Activated T-cell treated with anti-CD3 and anti-CD28 coated beads, Interleukin-2, amount 50 U/mL, for 1 hour (primary cell): ENCODE measurements around the gene ARHGAP27.
"Not testable (repeated sequence)": the region's sequence is repeated elsewhere in the genome, so short reads cannot be mapped to it uniquely, and the experiment has no call there.

Experiments used
- DNase-seq: peaks from one replicate; pipeline ENCODE4 v3.0.0-alpha.2; 2020

Gene ARHGAP27

DNA sequence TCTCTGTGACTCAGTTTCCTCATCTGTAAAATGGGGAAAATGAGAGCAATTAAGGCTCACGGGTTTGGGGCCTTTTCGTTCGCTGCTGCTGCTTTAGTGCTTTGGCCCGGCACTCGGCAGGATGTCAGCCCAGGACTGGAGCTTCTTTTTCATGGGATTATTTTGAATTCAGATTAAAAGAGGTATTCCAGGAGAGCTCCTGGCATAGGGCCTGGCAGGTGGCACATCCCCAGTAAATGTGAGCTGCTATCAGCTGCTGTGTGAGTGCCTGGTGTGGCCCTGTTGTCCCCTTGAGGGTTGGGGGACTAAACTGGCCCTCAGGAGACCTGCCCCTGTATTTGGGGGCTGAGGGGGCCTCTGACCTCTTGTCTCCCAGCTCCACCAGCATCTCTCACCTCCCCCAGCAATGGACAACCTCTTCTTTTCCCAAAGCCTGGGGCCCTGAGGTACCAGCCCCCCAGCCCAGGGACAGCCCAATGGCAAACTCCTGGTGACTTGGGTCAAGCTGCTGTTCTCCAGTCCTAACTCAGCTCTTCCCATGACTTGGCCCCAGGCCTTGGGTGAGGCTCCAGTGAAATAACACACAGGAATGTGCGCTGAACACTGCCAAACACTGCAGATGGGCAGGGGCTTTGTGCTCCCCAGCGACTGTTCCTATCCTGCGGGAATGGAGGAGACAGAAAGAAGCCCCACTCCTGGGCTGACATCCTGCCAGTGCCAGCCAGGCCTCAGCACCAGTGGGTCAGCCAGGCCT, 14.4 kb upstream of the ARHGAP27 start:
- not testable (repeated sequence) for DNase-seq

DNA sequence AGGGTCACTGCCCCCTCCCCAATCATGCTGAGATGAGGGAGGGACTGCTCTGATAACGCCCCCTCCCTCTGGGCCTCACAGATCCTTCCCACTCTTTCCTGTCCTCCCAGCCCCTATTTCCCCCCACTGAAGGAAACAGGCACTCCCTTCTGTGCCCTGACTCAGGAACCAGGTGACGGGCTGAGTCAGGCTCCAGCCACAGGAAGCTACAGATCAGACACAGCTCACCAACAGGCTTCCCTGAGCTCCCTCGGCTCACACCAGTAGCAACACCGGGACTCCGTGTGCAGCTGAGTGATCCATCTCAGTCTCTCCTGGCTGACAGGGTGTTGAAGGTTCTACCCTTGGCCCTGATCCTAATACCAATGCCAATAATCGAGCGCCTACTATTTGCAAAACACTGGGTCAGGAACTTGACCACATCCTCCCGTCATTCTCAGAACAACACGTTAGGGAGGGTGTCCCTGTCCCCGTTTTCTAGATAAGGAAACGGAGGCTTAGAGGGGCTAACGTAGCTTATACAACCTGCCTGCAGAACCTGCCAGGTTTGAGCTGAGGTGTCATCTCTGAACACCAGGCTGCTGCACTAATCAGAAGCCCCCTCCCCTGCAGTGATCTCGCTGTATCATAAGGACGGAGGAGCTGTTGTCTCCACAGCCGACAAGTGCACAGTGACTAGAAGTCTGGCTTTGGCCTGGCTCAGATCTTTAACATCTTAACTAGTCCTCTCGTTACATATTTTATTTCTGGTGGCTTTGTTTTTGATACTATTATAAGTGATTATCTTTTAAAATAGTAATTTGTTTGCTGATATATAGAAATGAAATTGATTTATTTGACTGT, 13.5 kb upstream of the ARHGAP27 start:
- DNase-seq = not testable (repeated sequence)

DNA sequence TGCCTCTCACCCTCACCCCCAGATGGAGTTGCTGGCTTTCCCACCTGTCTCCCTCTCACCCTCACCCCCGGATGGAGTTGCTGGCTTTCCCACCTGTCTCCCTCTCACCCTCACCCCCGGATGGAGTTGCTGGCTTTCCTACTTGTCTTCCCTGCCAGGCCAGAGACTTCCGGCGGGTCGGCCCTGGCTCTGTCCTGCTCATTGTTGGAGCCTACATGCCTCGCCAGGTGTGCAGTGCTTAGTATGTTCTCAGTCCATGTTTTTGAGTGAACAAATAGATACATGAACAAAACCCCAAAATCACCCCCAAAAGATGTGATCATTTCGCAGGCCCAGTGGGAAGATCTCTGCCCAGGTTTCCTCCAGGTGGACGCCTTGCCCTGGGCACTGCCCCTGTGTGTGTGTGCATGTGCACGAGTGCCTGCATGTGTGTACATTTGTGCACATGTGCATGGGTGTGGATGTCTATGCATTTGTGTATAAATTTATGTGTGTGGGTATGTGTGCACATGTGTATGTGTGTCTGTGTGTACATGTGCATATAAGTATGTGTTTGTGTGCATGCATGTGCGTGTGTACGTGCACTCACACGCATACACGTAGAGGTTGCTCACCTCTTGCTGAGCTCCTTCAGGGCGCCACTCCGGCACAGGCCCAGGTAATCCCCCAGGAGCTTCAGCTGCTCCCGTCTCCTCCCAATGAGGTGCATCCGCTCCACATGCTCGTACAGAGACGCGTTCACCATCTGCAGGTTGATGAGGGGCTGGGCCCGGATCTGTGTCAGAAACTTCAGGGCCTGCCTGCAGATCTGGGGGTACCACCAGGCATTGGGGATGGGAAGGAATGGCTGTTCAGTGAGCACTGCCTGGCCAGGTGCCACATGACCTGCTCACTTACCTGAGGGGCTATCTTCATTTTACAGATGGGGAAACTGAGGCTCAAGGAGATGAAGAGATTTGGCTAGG, 12.5 kb upstream of the ARHGAP27 start:
- not testable (repeated sequence) for DNase-seq

DNA sequence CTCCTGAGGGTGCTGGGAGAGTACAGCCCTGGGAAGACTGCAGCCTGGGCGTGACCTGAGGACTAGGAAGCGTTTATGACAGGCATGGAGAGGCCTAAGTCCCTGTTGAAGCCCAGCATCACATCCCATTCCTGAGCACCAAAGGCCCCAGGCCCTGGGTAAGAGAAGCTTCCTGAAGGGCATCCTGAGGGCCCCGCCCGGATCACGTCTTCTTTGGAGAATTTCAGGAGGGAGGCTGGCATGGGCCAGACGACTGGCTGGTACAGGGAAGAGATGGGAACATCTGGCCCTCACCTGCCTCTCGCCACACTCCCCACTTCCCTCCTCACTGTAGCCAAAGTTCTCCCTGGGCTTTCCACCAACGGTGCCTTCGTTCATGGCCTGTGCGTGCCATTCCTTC, 11.6 kb upstream of the ARHGAP27 start:
- not testable (repeated sequence) for DNase-seq

DNA sequence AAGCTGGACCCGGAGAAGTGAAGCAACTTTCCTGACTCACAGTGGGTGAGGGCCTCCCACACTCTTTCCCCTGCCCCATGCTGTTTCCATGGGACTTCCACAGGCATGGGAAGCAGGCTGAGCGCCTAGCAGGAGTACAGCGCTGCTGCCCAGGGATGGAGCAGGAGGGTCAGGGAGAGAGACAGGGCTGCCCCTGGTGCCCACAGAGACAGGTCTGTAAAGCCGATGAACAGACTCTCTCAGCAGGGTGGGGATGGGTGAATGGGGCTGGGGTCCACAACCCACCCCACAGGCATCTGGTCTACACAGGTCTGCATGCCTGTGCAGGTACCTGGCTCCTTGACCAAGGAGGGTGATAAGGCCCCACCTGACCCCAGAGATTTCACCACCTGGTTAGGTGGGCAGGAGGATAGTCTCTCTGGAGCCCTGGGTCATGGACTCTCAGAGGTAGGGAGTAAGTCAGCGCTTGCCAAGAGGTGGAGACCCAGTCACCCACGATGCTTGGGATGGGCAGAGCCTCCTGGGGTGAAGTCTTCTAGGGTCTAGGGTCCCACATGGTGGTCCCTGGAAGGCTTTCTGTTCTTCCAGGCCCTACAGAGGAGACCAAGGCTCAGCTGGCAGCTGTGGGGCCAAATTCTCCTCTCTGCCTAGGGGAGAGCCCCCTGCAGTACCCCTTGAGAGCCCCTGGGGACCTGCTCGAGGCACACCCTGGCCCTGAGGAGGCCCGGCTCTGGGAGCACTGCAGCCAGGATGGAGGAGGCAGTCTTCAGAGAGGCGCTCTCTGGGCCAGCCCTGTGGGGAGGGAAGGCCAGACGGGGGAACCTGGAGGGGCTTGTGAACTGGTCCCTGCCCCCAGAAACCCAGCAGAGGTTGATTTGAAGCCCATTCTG, 10.9 kb upstream of the ARHGAP27 start:
- not testable (repeated sequence) for DNase-seq

DNA sequence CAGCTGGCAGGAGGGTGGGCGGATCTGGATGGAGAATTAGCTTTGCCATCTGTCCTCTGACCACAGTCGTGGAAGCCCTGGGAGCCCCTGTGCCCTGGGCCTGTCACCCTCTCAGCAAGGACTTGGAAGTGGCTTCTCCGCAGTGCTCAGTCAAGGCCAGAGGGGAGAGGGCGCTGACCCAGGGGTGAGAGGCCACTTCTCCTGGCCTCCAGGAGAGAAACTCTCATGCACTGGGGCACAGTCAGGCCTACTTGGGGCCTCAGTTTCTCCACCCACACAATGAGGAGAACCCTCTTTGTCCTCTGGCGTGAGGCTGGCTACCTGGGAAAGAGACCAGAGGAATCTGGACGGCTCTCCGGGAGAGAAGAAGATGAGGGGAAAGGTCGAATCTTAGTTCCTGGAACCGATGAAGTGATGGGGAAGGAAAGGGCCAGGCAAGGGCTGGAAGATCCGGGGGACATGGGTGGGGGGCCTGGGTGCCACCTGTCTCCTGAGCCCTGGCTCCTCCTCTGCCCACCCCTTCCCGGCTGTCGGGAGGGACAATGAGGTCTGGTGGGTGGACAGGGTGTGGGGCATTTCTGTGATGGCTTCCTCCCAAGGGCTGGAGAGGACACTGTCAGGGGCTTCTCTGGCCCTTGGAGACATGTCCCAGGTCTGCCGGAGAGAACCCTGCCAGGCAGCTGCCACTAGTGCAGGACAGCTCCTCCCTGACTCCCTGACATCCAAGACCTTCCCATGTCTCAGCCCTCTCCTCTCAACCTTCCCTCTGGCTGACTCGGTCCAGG, 9.0 kb upstream of the ARHGAP27 start:
- DNase-seq = peak; percentile 19

DNA sequence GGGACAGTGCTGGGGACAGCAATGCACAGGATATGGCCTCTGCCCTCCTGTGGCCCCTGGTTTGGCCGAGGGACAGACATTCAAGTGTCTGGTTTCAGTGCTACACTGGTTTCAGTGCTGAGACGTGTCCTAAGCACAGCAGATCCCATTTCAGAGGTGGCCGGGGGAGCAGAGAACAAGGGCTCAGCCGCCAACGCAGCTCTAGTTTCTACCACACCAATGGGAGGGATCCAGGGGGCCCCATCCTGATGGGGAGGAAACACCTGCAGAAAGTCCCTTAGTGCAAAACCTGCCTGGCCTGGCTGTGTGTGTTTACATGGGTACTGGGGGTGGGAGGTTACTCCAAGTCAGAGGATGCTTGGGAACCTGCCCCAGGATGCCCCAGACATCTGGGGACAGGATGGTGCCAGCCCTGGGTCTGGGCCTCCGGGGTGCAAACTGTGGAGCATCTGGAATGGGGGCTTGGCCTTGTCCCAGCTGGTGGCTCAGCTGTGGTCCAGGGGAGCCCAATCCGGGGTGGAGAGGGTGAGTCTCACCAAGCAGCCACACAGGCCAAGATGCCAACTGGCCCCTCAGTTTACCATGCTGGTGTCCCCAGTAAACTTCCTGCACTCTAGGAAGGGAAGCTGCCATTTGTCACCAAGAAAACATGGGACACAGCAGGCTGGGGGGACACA, 8.3 kb upstream of the ARHGAP27 start:
- not testable (repeated sequence) for DNase-seq

DNA sequence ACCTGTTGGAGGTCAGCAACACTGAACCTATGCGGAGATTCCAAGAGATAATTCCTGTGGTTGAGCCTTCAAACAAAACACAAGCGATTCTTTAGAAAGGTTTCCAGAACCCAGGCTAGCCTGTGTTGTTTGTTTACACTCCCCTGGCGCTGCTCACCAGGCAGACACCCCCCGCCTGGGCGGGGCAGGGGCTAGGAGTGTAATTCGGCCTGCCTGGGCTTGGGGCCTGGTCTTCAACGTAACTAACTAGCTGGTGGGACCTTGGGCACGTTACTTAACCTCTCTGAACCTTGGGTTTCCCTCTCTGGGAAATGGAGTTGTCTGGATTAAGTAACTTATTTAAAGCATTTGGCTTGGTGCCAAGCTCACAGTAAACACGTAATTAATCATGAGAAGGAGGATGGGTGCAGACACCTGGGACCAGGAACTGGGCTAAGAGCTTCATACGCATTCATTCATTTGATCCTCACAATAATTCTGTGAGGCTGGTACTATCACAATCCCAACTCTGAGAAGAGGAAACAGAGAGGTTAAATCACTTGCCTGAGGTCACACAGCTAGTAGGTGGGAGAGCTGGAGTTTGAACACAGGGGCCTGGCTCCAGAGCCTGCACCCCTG, 7.6 kb upstream of the ARHGAP27 start:
- DNase-seq = no peak

DNA sequence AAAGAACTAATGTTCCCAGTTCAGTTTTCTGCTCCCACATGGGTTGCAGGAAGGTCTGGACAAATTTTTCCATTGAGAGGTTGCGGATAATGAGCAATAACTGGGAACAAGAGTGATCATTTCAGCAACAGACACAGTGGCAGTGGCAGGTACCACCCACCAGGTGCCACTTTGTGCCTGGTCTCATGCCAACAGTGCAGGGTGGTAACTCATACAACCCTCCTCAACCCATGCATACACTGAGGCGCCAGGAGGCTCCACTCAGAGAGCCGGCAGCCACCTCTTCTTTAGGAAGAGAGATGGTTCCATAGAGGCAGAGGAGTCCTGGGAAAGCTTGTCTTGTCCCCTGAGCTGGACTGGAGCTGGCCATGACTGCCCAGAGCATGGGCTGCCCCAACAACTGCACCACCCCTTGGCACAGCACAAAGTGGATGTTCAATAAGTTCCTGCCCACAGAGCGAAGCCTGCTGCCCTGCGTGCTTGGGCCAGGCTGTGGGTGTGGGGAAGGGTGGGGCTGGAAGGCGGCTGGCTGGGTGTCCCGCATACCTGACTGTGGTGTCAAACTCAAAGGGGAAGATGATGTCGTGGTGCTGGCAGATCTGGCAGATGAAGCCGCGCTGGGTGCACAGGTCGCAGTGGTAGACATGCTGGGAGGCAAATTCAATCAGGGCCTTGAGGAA, 6.4 kb upstream of the ARHGAP27 start:
- no peak for DNase-seq

DNA sequence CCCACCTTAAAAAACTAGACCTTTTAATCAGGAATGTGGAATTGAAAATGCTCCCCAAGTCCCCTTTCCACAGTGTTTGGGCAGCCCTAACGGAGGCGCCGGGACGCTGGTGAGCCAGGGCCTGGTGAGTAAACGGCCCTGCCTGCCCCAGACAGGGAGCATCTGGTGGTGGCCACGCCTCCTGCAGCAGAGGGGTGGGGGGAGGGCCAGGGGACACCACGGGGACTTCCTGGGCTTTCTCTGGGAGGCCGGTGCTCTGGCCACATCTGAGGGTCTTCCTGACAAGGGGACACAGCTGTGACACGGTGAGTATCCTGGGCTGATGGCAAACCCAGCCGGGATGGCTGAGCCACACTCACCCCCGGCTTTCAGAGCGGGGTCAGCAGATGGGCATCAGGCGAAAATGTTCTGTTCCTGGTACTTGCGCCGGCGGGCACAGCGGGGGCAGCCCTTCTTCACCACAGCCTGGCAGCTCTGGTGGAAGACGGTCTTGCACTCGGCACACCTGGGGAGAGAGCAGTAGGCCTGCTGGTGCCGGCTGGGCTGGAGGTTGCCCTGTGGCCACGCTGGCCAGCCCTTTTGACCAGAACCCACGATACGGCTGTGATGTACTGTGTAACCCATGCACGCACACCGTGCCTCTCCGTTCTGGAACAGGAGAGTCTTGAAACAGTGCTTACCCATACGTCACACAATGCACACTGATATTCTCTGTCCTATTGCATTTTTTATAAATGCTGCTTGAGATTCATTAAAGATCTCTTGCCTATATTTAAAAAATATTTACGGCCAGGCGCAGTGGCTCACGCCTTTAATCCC, 5.0 kb upstream of the ARHGAP27 start:
- DNase-seq = no peak

DNA sequence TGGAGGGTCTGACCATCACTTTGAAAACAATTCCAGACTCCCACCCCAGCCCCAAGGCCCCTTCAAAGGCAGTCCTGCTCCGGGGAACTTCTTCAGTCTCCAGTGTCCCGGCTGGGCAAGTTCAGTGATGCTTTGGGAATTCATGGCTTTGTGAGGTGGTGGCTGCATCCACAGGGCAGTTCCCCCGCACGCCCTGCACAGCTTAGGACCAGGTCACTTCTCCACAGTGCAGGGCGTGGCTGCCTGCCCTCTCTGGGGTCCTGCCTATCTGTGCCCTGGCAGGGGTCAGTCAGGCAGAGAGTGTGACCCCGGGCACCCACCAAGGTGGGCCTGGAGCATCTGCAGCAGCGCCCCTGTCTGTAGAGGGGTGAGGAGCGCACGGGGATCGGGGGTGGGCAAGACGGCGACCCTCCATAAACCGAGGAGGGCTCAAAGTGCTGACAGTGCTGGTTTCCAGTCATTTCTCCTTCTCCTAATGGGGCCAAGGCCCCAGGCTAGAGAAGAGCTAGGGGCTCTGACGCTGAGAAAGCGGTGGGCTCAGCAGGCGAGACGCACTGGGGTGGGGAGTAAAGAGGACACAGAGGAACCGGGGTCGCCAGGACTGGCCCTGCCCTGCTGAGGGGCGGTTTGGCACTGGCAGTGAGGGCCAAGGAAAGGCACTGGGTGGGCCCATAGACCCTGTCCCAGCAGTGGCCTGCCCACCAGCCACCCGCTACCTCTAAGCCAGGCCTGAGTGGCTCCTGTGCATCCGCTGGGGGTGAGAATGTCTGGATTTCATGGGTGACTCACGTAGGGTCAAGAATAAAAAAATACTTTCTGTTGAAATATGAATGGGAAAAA, 4.2 kb upstream of the ARHGAP27 start:
- DNase-seq = no peak

DNA sequence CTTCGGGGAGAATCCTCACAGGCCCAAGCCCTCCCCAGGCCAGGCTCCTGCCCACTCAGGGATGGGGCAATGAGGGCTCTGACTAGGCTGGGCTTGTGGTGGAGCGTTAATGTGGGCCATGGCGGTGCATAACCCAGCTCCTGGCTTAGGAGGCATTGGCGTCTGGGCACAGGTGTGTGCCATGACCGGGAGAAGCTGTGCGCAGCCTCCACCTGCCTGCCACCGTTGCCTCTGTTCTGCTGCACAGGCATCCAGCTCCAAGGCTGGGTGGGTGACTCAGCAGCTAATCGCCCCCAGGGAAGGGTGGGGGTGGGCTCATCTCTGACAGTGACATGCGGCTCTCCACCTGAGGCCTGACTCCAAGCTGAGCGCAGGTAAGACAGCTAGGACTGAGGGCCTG, 3.5 kb upstream of the ARHGAP27 start:
- no peak for DNase-seq

DNA sequence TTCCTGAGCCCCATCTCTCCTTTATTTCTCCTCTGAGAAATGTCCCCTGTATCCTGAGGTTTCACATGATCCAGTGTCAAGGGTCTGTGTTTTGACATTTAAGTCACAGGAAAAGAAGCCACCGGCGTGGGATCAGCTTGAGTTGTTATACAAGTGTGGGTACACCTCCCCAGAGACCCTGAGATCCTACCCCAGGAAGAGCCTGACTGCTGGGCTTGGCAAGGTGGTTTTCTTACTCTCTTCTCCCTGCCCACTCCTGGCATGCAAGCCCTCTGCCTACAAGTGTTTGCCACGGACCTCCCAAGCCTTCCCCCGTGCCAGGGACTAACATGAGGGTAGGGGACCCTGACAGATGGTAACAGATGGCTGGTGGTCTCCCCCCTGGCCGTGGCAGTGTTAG, 2.8 kb upstream of the ARHGAP27 start:
- DNase-seq = no peak

DNA sequence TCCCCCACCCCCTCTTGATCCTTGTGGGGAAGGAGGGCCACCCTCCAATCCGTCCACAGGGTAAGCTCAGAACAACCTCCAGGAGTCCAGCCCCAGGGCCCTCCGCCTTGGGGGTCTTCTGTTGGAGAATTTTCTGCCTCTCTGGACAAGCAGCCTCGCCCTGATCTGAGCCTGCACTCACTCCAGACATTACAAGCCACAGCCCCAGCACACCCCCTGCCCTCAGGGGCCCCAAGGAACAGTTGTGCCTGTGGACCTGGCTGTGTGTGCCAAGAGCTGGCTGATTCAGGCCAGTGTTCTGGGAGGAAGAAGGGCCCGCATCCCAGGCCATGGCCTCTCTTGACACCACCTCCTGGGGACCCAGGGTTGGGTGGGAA, 477 bp upstream of the ARHGAP27 start:
- DNase-seq = no peak

DNA sequence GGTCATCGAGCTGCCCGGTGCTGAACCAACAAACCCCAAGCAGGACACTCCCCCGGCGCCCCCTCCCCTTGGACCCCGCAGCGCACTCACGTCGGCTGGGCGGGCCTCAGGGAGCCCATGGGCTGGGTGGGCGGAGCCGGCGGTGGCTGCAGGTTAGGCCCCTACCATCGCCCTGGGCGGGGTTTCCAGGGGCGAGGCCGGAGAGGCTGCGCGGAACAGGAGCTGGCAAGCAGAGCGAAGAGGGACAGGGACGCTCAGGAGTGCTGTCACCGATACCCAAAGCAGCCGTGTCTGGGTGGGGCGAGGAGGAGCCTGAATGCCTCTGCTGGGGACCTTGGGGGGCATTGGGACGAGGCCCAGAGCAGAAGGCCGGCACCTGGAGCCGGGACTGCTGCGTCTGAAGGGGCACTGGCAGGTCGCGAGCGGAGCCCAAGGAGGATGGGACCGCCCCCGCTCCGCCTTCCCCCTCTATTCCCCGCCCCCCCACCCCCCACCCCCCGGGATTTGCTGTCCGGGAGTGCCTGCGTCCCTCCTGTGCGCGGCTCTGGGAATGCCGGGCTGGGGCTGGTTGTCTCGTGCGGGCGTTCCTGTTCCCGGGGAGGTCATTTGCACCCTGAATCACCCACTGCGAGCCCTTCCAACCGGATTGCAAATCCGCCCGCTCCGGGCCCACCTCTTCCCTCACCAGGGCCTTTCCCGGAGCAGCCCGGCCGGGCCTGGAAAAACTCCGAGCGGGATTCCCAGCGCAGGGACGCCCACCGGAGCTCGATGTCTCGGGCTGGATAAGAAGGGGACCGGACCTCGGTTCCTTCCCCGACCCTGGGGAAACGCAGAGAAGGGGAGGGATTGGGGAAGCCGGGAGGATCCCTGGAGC, 902 bp downstream of the ARHGAP27 start:
- peak; percentile 77 for DNase-seq

DNA sequence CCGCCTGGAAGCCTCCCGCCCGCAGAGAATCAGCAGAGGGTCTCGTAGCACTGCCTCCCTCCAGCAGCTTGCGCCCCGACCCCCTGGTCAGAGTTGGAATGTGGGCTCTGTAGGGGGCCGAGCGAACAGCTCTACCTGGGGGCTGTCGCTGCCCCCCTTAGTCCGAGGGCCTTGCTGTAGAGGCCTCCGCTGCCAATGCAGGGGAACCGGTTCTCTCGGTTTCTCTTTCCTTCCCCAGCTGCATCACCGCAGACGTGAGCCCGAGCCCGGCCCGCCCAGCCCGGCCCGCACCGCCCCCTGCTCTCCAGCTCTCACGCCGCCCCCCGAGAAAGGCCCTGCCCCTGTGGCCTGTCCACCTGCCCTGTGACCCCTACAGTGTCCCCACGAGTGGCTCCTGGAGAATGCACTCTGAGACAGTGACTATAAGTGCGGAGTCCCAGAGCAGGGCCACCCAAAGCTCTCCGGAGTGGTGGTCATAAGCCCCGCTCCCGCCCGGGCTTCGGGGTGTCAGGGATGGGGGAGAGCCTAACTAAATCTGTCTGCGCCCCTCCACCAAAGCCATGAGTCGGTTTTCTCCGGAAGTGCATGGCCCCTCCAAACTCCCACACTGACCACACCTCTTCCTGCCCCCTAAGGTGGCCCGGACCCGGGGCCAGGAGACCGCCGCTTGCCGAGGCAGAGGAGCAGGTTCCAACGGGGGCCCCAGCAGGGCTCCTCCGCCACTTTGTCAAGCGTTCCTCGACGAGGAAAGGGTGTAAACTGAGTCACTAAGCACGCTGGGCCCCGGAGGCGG, 1.7 kb downstream of the ARHGAP27 start:
- no peak for DNase-seq
